ENCODE data around the gene SLC12A4.

Gene SLC12A4

GRCh38 chr16:68009157-68009735 lies 40.8 kb upstream of the SLC12A4 start:
- DNase-seq (ENCODE audit: low read depth in 1 of 2, low spot score in 1 of 2), result no peak
- H3K27ac ChIP-seq (replicated peaks), result no peak overlapping the region
- no peak overlapping the region for H3K4me3 ChIP-seq (replicated peaks; ENCODE audit: insufficient read depth, low read length)
- TF ChIP-seq POLR2AphosphoS5 (IDR thresholded peaks at IDR 0.05; ENCODE audit: low read depth) (no peak), GABPA (IDR thresholded peaks at IDR 0.05; ENCODE audit: low read depth) (no peak), SPI1 (IDR thresholded peaks at IDR 0.05; ENCODE audit: borderline replicate concordance, low read depth) (no peak), REST (IDR thresholded peaks at IDR 0.05; ENCODE audit: insufficient replicate concordance, low read depth) (no peak), CTCF (IDR thresholded peaks at IDR 0.05; ENCODE audit: insufficient read depth, low read length) (no peak)
- H3K27me3 ChIP-seq (ENCODE audit: insufficient read depth, poor library complexity, severe bottlenecking), result no peaks in the 10 kb centered on the region

DNA sequence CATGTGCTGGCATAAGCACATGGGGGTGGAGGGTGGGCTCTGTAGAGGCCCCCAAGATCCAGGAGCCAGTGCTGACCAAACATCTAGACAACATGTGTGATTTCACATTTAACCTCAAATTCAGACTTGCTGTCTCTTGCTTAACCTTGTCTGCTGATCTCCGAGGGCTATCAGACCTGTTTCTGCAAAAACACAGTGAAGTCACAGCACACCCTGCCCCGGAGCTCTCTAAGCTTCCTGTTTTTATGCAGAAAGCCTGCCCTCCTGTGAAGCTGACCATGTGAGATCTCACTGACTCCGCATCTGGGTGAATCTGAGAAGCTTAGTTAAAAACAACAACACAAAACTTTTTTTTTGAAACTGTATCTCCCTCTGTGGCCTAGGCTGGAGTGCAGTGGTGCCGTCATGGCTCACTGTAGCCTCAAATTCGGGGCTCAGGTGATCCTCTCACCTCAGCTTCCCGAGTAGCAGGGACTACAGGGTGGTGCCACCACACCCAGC lies 37.4 kb upstream of the SLC12A4 start:
- peak overlapping the region; percentile 79 for H3K27ac ChIP-seq (replicated peaks)
- TF ChIP-seq SPI1 (IDR thresholded peaks at IDR 0.05; ENCODE audit: borderline replicate concordance, low read depth) (peak; percentile 55; the same call in 1 of the 2 replicates), POLR2AphosphoS5 (IDR thresholded peaks at IDR 0.05; ENCODE audit: low read depth) (peak; percentile 17; the same call in 1 of the 2 replicates), GABPA (IDR thresholded peaks at IDR 0.05; ENCODE audit: low read depth) (no peak)
- no peaks in the 10 kb centered on the region for H3K27me3 ChIP-seq (ENCODE audit: insufficient read depth, poor library complexity, severe bottlenecking)
- H3K4me3 ChIP-seq (replicated peaks; ENCODE audit: insufficient read depth, low read length), result no peak overlapping the region
- peak in 1 of 2 experiments; percentile 96 for DNase-seq (ENCODE audit: low read depth in 1 of 2, low spot score in 1 of 2)

DNA sequence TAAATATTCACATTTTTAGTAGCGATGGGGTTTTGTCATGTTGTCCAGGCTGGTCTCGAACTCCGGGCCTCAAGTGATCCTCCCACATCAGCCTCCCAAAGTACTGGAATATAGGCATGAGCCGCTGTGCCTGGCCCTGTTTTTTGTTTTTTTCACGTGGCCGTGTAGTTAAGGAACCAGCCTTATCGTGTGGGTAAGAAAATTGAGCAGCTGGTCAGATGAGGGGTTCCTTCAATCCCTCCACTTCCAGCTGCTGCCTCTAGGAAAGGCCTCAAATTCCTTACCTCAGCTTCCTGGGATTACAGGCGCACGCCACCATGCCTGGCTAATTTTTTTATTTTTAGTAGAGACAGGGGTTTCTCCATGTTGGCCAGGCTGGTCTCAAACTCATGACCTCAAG lies 36.8 kb upstream of the SLC12A4 start:
- Histone ChIP-seq H3K27me3 (ENCODE audit: insufficient read depth, poor library complexity, severe bottlenecking) (no peaks in the 10 kb centered on the region), H3K27ac (replicated peaks) (peak overlapping the region; percentile 79), H3K4me3 (replicated peaks; ENCODE audit: insufficient read depth, low read length) (no peak overlapping the region)
- DNase-seq (ENCODE audit: low read depth in 1 of 2, low spot score in 1 of 2), result peak in 1 of 2 experiments; percentile 19
- TF ChIP-seq CTCF (IDR thresholded peaks at IDR 0.05; ENCODE audit: insufficient read depth, low read length), result no peak
- no peak for TF ChIP-seq SPI1 (IDR thresholded peaks at IDR 0.05; ENCODE audit: borderline replicate concordance, low read depth)
- no peak for TF ChIP-seq GABPA (IDR thresholded peaks at IDR 0.05; ENCODE audit: low read depth)

GRCh38 chr16:68003031-68003430 lies 34.6 kb upstream of the SLC12A4 start:
- H3K27ac ChIP-seq (replicated peaks), result no peak overlapping the region
- TF ChIP-seq GABPA (IDR thresholded peaks at IDR 0.05; ENCODE audit: low read depth) (no peak), POLR2AphosphoS5 (IDR thresholded peaks at IDR 0.05; ENCODE audit: low read depth) (no peak), CTCF (IDR thresholded peaks at IDR 0.05; ENCODE audit: insufficient read depth, low read length) (no peak), REST (IDR thresholded peaks at IDR 0.05; ENCODE audit: insufficient replicate concordance, low read depth) (no peak), SPI1 (IDR thresholded peaks at IDR 0.05; ENCODE audit: borderline replicate concordance, low read depth) (no peak)

More at GRCh38 chr16:68003031-68003430, 34.6 kb upstream of the SLC12A4 start:
- DNase-seq (ENCODE audit: low read depth in 1 of 2, low spot score in 1 of 2), result no peak
- no peaks in the 10 kb centered on the region for H3K27me3 ChIP-seq (ENCODE audit: insufficient read depth, poor library complexity, severe bottlenecking)
- no peak overlapping the region for H3K4me3 ChIP-seq (replicated peaks; ENCODE audit: insufficient read depth, low read length)

Data from HL-60 (cell line).